ENCODE measurements around the gene AARS1. TPM values are rescaled to one million over a fixed set of nuclear protein-coding genes. Genes with fewer than 3 reads are reported as not detected.
"Not testable (repeated sequence)": the region's sequence is repeated elsewhere in the genome, so short reads cannot be mapped to it uniquely, and the experiment has no call there.

Gene AARS1
- total and polyA plus RNA-seq, 9 donors, result 38.1 to 71.1 (median 62.5) TPM

GRCh38 chr16:70306880-70307279 is 17.6 kb upstream of the AARS1 start:
- no peaks in the 10 kb centered on the region for H3K36me3 ChIP-seq (ENCODE audit: control insufficient read depth, insufficient read depth, low read length)
- H3K4me3 ChIP-seq (ENCODE audit: low read length), result no peak overlapping the region
- no peaks in the 10 kb centered on the region for H3K9me3 ChIP-seq (replicated peaks; ENCODE audit: control insufficient read depth, low read depth, low read length)
- no peaks in the 10 kb centered on the region for H3K4me1 ChIP-seq (ENCODE audit: control insufficient read depth, insufficient read depth, low read length)
- no CpG with 5 or more reads among the region's 2 CpGs for WGBS (ENCODE audit: insufficient coverage)
- no peak overlapping the region for H3K27ac ChIP-seq (ENCODE audit: low read length)
- DNase-seq, result no peak
- no peaks in the 10 kb centered on the region for H3K27me3 ChIP-seq (ENCODE audit: control insufficient read depth, insufficient read depth, low read length)

GRCh38 chr16:70304892-70305448 is 15.7 kb upstream of the AARS1 start:
- Histone ChIP-seq H3K4me1 (ENCODE audit: control insufficient read depth, insufficient read depth, low read length) (no peaks in the 10 kb centered on the region), H3K4me3 (ENCODE audit: low read length) (no peak overlapping the region), H3K27me3 (ENCODE audit: control insufficient read depth, insufficient read depth, low read length) (no peaks in the 10 kb centered on the region), H3K9me3 (replicated peaks; ENCODE audit: control insufficient read depth, low read depth, low read length) (peaks cover 2% of the 10 kb centered on the region), H3K27ac (ENCODE audit: low read length) (no peak overlapping the region), H3K36me3 (ENCODE audit: control insufficient read depth, insufficient read depth, low read length) (no peaks in the 10 kb centered on the region)
- WGBS (ENCODE audit: insufficient coverage), result no CpG with 5 or more reads among the region's 3 CpGs
- no peak for DNase-seq

- Histone ChIP-seq H3K27ac (ENCODE audit: low read length) (no peak overlapping the region), H3K9me3 (replicated peaks; ENCODE audit: control insufficient read depth, low read depth, low read length) (peaks cover 2% of the 10 kb centered on the region), H3K27me3 (ENCODE audit: control insufficient read depth, insufficient read depth, low read length) (no peaks in the 10 kb centered on the region), H3K4me1 (ENCODE audit: control insufficient read depth, insufficient read depth, low read length) (peaks cover 7% of the 10 kb centered on the region), H3K36me3 (ENCODE audit: control insufficient read depth, insufficient read depth, low read length) (no peaks in the 10 kb centered on the region), H3K4me3 (ENCODE audit: low read length) (no peak overlapping the region)
- no CpG with 5 or more reads among the region's 1 CpG for WGBS (ENCODE audit: insufficient coverage)
- no peak for DNase-seq
These were observed 13.4 kb upstream of the AARS1 start for GRCh38 chr16:70302745-70303144.

- peaks cover 2% of the 10 kb centered on the region for H3K9me3 ChIP-seq (replicated peaks; ENCODE audit: control insufficient read depth, low read depth, low read length)
- H3K36me3 ChIP-seq (ENCODE audit: control insufficient read depth, insufficient read depth, low read length), result no peaks in the 10 kb centered on the region
- no CpG with 5 or more reads among the region's 1 CpG for WGBS (ENCODE audit: insufficient coverage)
- no peak overlapping the region for H3K4me3 ChIP-seq (ENCODE audit: low read length)
- no peak for DNase-seq
- peaks cover 7% of the 10 kb centered on the region for H3K4me1 ChIP-seq (ENCODE audit: control insufficient read depth, insufficient read depth, low read length)
- no peak overlapping the region for H3K27ac ChIP-seq (ENCODE audit: low read length)
- no peaks in the 10 kb centered on the region for H3K27me3 ChIP-seq (ENCODE audit: control insufficient read depth, insufficient read depth, low read length)
These were observed 11.8 kb upstream of the AARS1 start for GRCh38 chr16:70301121-70301520.

- WGBS (ENCODE audit: insufficient coverage), result 0% methylated on average over 31 of the region's 37 CpGs
- H3K36me3 ChIP-seq (ENCODE audit: control insufficient read depth, insufficient read depth, low read length), result no peaks in the 10 kb centered on the region
- peak; percentile 87 for DNase-seq
These were observed 10.0 kb upstream of the AARS1 start, which contains the start of gene DDX19B for GRCh38 chr16:70298988-70299938. DDX19B (plus strand) TSS chr16:70299186; CDS start chr16:70299298, 112 bp downstream.

GRCh38 chr16:70295634-70296033 is 6.3 kb upstream of the AARS1 start:
- no peaks in the 10 kb centered on the region for H3K36me3 ChIP-seq (ENCODE audit: control insufficient read depth, insufficient read depth, low read length)
- peaks cover 7% of the 10 kb centered on the region for H3K4me1 ChIP-seq (ENCODE audit: control insufficient read depth, insufficient read depth, low read length)
- H3K9me3 ChIP-seq (replicated peaks; ENCODE audit: control insufficient read depth, low read depth, low read length), result no peaks in the 10 kb centered on the region
- no peak for DNase-seq
- no peak overlapping the region for H3K27ac ChIP-seq (ENCODE audit: low read length)
- H3K27me3 ChIP-seq (ENCODE audit: control insufficient read depth, insufficient read depth, low read length), result no peaks in the 10 kb centered on the region
- no peak overlapping the region for H3K4me3 ChIP-seq (ENCODE audit: low read length)

More at GRCh38 chr16:70298988-70299938, 10.0 kb upstream of the AARS1 start, which contains the start of gene DDX19B:
- peak within 1 kb of the TSS; percentile 98 for H3K4me3 ChIP-seq (ENCODE audit: low read length)
- H3K27ac ChIP-seq (ENCODE audit: low read length), result peak within 1 kb of the TSS; percentile 97
- H3K27me3 ChIP-seq (ENCODE audit: control insufficient read depth, insufficient read depth, low read length), result no peaks in the 10 kb centered on the region
- H3K4me1 ChIP-seq (ENCODE audit: control insufficient read depth, insufficient read depth, low read length), result peaks cover 7% of the 10 kb centered on the region
- H3K9me3 ChIP-seq (replicated peaks; ENCODE audit: control insufficient read depth, low read depth, low read length), result peaks cover 2% of the 10 kb centered on the region

- DNase-seq, result no peak
- Histone ChIP-seq H3K27me3 (ENCODE audit: control insufficient read depth, insufficient read depth, low read length) (no peaks in the 10 kb centered on the region), H3K4me3 (ENCODE audit: low read length) (no peak overlapping the region), H3K27ac (ENCODE audit: low read length) (no peak overlapping the region), H3K9me3 (replicated peaks; ENCODE audit: control insufficient read depth, low read depth, low read length) (no peaks in the 10 kb centered on the region), H3K36me3 (ENCODE audit: control insufficient read depth, insufficient read depth, low read length) (no peaks in the 10 kb centered on the region), H3K4me1 (ENCODE audit: control insufficient read depth, insufficient read depth, low read length) (peaks cover 8% of the 10 kb centered on the region)
- 89% methylated on average over 26 of the region's 28 CpGs for WGBS (ENCODE audit: insufficient coverage)
These were observed 5.2 kb upstream of the AARS1 start for GRCh38 chr16:70294385-70295025.

GRCh38 chr16:70292148-70292547 is 2.8 kb upstream of the AARS1 start:
- no CpG with 5 or more reads among the region's 11 CpGs for WGBS (ENCODE audit: insufficient coverage)
- H3K4me1 ChIP-seq (ENCODE audit: control insufficient read depth, insufficient read depth, low read length), result peaks cover 10% of the 10 kb centered on the region

GRCh38 chr16:70290949-70291519 is 1.7 kb upstream of the AARS1 start:
- Histone ChIP-seq H3K36me3 (ENCODE audit: control insufficient read depth, insufficient read depth, low read length) (no peaks in the 10 kb centered on the region), H3K4me1 (ENCODE audit: control insufficient read depth, insufficient read depth, low read length) (peaks cover 10% of the 10 kb centered on the region), H3K9me3 (replicated peaks; ENCODE audit: control insufficient read depth, low read depth, low read length) (no peaks in the 10 kb centered on the region), H3K4me3 (ENCODE audit: low read length) (no peak overlapping the region), H3K27me3 (ENCODE audit: control insufficient read depth, insufficient read depth, low read length) (no peaks in the 10 kb centered on the region), H3K27ac (ENCODE audit: low read length) (no peak overlapping the region)
- no peak for DNase-seq

More at GRCh38 chr16:70292148-70292547, 2.8 kb upstream of the AARS1 start:
- not testable (repeated sequence) for H3K36me3 ChIP-seq (ENCODE audit: control insufficient read depth, insufficient read depth, low read length); H3K9me3 ChIP-seq (replicated peaks; ENCODE audit: control insufficient read depth, low read depth, low read length); H3K27ac ChIP-seq (ENCODE audit: low read length); H3K27me3 ChIP-seq (ENCODE audit: control insufficient read depth, insufficient read depth, low read length); H3K4me3 ChIP-seq (ENCODE audit: low read length); DNase-seq
